GM19238 (cell line): ENCODE results near the gene PDXP.
"Not testable (repeated sequence)": the region's sequence is repeated elsewhere in the genome, so short reads cannot be mapped to it uniquely, and the experiment has no call there.

ENCODE experiments used
- DNase-seq: peaks from one replicate; pipeline ENCODE4 v3.0.0; 2011; ENCODE audit warnings: low spot score; ENCODE audit not compliant: insufficient read length

The PDXP gene

GRCh38 chr22:37696260-37696656 is 37.7 kb downstream of the PDXP start:
- not testable (repeated sequence) for DNase-seq

GRCh38 chr22:37696657-37697537 is 38.4 kb downstream of the PDXP start, which contains the start of gene TRIOBP:
TSS of gene TRIOBP (plus strand) at chr22:37697048. CDS start at chr22:37701366, 4,318 bp downstream.
- DNase-seq: peak; percentile 86

GRCh38 chr22:37697538-37697835 is 39.0 kb downstream of the PDXP start:
- no peak for DNase-seq

GRCh38 chr22:37701141-37701786 is 42.7 kb downstream of the PDXP start:
- no peak for DNase-seq

- no peak for DNase-seq
Measured at GRCh38 chr22:37703906-37704305, 45.4 kb downstream of the PDXP start.

GRCh38 chr22:37704645-37705044 is 46.1 kb downstream of the PDXP start:
- no peak for DNase-seq

GRCh38 chr22:37705205-37705604 is 46.7 kb downstream of the PDXP start:
- no peak for DNase-seq

- DNase-seq: no peak
Measured at GRCh38 chr22:37708580-37709444, 50.3 kb downstream of the PDXP start.

- no peak for DNase-seq
Measured at GRCh38 chr22:37709445-37709765, 50.9 kb downstream of the PDXP start.

- DNase-seq: no peak
Measured at GRCh38 chr22:37710675-37711074, 52.2 kb downstream of the PDXP start.

- no peak for DNase-seq
Measured at GRCh38 chr22:37711490-37711889, 53.0 kb downstream of the PDXP start.

GRCh38 chr22:37713761-37714160 is 55.2 kb downstream of the PDXP start:
- no peak for DNase-seq

GRCh38 chr22:37714634-37715033 is 56.1 kb downstream of the PDXP start:
- DNase-seq: no peak

GRCh38 chr22:37715760-37716159 is 57.2 kb downstream of the PDXP start:
- DNase-seq: no peak
